Esophagus (tissue), 2 donors: ENCODE measurements around the gene PRDM15. TPM values are rescaled to one million over a fixed set of nuclear protein-coding genes. Genes with fewer than 3 reads are reported as not detected.
A peak's percentile ranks its signal among the peaks of the same experiment; 100 is the strongest.

Source experiments
- H3K27ac ChIP-seq, 2 donors: one replicate each; pipeline ENCODE4 v1.5.1; 2013; ENCODE audit warnings: low read depth in 2 of 2, mild to moderate bottlenecking in 2 of 2, inconsistent platforms in 1 of 2, low read length in 1 of 2, moderate library complexity in 1 of 2
- H3K27me3 ChIP-seq, 2 donors: one replicate each; pipeline ENCODE4 v1.6.1; 2013; ENCODE audit warnings: low read length in 2 of 2, control low read depth in 1 of 2, mild to moderate bottlenecking in 1 of 2; ENCODE audit not compliant: insufficient read depth in 2 of 2, control insufficient read depth in 1 of 2
- H3K36me3 ChIP-seq, 2 donors: one replicate each; pipeline ENCODE4 v1.6.1; 2013; ENCODE audit warnings: low read length in 1 of 2; ENCODE audit not compliant: control insufficient read depth in 2 of 2, insufficient read depth in 2 of 2
- H3K4me1 ChIP-seq, 2 donors: one replicate each; pipeline ENCODE4 v1.6.1; 2013; ENCODE audit warnings: low read length in 1 of 2; ENCODE audit not compliant: control insufficient read depth in 2 of 2, insufficient read depth in 2 of 2
- H3K4me3 ChIP-seq, 2 donors: one replicate each; pipeline ENCODE4 v1.5.1; 2013; ENCODE audit warnings: low read length in 2 of 2, mild to moderate bottlenecking in 2 of 2, low read depth in 1 of 2, moderate library complexity in 1 of 2
- H3K9me3 ChIP-seq, 2 donors: one replicate each; pipeline ENCODE4 v1.6.1; 2013; ENCODE audit warnings: mild to moderate bottlenecking in 2 of 2, low read depth in 1 of 2, low read length in 1 of 2, moderate library complexity in 1 of 2; ENCODE audit not compliant: control insufficient read depth in 2 of 2, insufficient read depth in 1 of 2
- WGBS, 2 donors: extraction: QIAGEN DNeasy Blood & Tissue Kit; methylation state at CpG; one replicate each; pipeline ENCODE4 v1.1.7; 2013; 5-methylcytosine and 5-hydroxymethylcytosine counted together
- polyA plus RNA-seq, 2 donors: library from polyadenylated mRNA; stranded (reverse); fragments of 200-250 nt; gene quantifications; one replicate each; pipeline ENCODE4 v1.2.3, GENCODE V29; 2013
- donor health status: healthy with polysubstance abuse.
- donor health status: Bipolar disorder and iron deficiency.

The PRDM15 gene
- polyA plus RNA-seq, 2 donors, result 2.2 to 4.4 TPM

DNA sequence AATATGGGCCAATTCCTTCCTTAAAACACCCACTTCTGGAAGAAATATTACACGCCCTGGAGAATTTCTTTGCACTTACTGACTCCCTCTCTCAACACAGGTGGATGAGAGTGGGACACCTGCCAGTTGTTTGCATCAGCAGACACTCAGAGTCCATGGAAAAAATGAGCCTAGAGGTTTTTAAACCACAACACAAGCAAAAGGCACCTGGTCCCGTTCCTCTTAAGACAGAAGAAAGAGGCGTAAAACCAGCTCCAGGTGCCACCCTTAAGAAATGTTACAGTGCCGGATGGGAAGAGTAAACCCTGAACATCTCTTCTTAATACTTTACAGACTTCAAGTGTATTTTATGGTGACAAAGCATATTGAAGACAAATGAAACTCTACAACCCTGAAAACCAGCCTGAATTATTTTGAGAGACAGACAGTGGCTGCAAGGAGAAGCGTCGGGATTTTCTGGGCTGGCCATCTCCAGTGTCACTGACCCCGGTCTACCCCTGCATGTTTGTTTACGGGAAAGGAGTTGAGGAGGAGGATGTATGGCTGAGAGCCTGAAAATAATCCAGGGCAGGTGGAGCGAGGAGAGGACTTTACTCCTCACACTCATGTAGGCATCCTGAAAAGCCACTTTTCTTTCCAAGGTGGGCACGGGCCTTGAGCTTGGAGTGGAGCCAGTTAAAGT, 104.5 kb downstream of the PRDM15 start:
- WGBS, 2 donors, result 42 to 48% methylated on average over 10 of the region's 10 CpGs
- Histone ChIP-seq H3K4me3 (no peak overlapping the region), H3K4me1 (peaks cover 0 to 15% of the 10 kb centered on the region in 2 donors), H3K9me3 (no peaks in the 10 kb centered on the region), H3K27me3 (no peaks in the 10 kb centered on the region), H3K36me3 (no peaks in the 10 kb centered on the region), H3K27ac (no peak overlapping the region)

DNA sequence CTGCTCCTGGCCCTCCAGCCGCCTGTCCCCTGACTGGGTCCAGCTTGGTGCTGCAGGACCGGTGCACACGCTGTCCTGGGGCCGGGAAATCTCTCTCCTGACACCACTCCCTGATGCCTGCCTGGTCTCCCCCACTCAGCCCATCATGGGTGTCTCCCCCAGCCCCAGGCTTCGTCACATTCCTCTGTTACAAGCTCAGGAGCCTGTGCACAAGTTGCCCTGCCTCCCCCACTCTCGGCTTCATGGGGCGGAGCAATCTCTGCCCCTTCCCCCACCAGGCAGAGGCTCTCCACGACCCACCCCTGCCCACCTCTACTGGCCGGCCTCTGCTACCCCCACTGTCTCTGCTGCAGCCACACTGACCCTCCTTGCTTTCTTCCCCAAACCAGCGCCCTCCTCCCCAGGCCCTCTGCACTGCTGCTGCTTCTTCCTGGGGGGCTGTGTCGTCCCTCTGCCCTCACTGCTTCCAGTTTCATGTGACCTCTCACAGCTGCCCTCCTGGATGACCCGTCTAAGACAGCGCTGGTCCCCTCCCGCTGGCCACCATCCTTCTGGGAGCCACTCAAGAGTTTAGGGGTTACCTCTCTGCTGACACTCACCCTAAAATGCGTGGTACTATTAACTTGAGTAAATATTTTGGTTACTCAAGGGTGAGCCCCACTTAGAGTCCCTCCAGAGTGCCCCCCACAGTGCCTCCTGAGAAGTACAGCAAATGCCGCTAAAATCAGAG, 106.6 kb downstream of the PRDM15 start:
- Histone ChIP-seq H3K27ac (no peak overlapping the region), H3K4me3 (no peak overlapping the region), H3K9me3 (no peaks in the 10 kb centered on the region), H3K4me1 (peaks cover 0 to 15% of the 10 kb centered on the region in 2 donors), H3K27me3 (peaks cover 0 to 2% of the 10 kb centered on the region in 2 donors), H3K36me3 (no peaks in the 10 kb centered on the region)
- 67 to 69% methylated on average over 14 to 16 of the region's 16 CpGs for WGBS, 2 donors

GRCh38 chr21:41771625-41771945, 107.6 kb downstream of the PRDM15 start:
- Histone ChIP-seq H3K9me3 (no peaks in the 10 kb centered on the region), H3K4me3 (no peak overlapping the region), H3K4me1 (peaks cover 0 to 9% of the 10 kb centered on the region in 2 donors), H3K27ac (no peak overlapping the region), H3K27me3 (peaks cover 0 to 2% of the 10 kb centered on the region in 2 donors), H3K36me3 (no peaks in the 10 kb centered on the region)
- 88 to 93% methylated on average over 7 of the region's 7 CpGs for WGBS, 2 donors

DNA sequence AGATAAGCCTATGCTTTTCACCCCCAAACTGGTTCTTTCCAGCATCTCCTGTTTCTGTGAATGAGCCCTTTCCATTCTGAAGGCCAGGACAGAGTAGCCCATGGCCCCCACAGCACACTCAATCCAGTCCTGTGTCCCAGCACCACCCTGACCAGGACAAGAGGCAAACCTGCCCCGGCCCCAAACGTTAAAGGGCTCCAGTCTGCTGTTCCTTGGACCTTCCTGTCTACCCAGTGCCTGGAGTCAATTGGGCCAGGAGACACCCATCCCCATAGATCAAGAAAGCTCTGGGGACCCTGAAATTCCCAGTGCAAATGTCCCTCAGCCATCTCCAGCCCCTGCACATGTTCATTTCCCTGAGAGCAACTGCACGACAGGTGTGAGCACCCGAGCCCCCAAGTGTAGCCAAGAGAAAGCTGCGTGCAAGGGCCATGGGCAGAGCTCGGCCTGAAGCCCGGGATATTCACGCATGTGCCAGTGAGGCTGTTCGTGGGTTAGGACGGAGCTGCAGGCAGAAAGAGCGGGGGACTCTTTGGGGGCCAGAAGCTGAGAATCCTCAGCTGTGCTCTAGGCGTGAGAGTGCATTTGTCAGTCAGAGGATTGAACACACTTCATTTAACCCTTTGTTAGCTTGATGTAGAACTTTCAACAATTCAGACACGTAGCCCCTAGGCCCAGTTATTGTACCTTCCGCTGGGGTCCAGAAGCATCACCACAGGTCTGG, 108.1 kb downstream of the PRDM15 start:
- Histone ChIP-seq H3K27ac (no peak overlapping the region), H3K27me3 (peaks cover 0 to 6% of the 10 kb centered on the region in 2 donors), H3K36me3 (no peaks in the 10 kb centered on the region), H3K4me1 (peaks cover 0 to 9% of the 10 kb centered on the region in 2 donors), H3K4me3 (no peak overlapping the region), H3K9me3 (no peaks in the 10 kb centered on the region)
- WGBS, 2 donors, result 76 to 81% methylated on average over 14 of the region's 14 CpGs

- H3K27ac ChIP-seq, result no peak overlapping the region
- H3K9me3 ChIP-seq, result no peaks in the 10 kb centered on the region
- peaks cover 0 to 3% of the 10 kb centered on the region in 2 donors for H3K4me1 ChIP-seq
- WGBS, 2 donors, result 82 to 87% methylated on average over 5 of the region's 5 CpGs
- no peak overlapping the region for H3K4me3 ChIP-seq
- no peaks in the 10 kb centered on the region for H3K36me3 ChIP-seq
- peaks cover 0 to 6% of the 10 kb centered on the region in 2 donors for H3K27me3 ChIP-seq
Measured at GRCh38 chr21:41769933-41770332, 109.2 kb downstream of the PRDM15 start.

DNA sequence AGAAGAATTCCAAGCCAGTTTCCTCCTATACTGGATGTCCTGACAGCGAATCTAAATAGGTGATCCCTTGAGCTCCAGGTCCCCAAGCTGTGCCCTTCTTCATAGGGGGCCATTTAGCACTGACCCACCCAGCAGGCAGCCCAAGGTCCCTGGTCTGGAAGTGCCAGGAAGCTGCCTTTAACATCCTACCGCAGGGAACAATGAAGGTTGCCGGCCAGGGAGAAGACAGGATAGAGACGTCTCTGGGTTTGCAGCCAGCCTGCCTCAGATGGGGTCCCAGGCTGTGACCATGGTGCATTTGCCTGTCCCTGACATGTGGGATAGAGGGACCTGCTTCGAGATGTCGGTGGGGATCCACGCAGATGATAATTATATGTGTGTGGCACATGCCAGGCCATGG, 109.6 kb downstream of the PRDM15 start:
- no peak overlapping the region for H3K4me3 ChIP-seq
- H3K27me3 ChIP-seq, result peaks cover 0 to 6% of the 10 kb centered on the region in 2 donors
- 72 to 80% methylated on average over 7 of the region's 7 CpGs for WGBS, 2 donors
- no peak overlapping the region for H3K27ac ChIP-seq
- no peaks in the 10 kb centered on the region for H3K36me3 ChIP-seq
- H3K4me1 ChIP-seq, result no peaks in the 10 kb centered on the region
- H3K9me3 ChIP-seq, result no peaks in the 10 kb centered on the region

DNA sequence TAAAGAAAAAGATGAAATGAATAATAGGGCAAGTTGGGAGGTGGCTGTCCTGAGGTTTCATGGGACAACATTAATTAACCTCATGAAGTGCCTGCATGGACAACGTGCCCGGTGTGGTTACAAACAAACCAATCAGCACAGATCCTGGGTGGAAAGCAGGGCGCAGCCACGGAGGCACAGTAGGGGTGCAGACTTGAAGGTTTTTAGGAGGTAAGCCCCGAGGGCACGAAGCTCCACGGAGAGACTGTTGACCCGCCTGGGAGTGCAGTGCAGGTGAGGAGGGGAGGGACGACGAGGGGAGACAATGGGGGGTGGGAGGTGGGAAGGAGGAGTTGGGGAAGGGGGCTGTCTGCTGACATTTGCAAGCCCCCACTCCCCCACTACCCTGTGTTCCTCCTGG, 110.0 kb downstream of the PRDM15 start:
- WGBS, 2 donors, result 19 to 32% methylated on average over 10 of the region's 10 CpGs
- Histone ChIP-seq H3K9me3 (no peaks in the 10 kb centered on the region), H3K27me3 (peaks cover 0 to 6% of the 10 kb centered on the region in 2 donors), H3K4me3 (peak overlapping the region in 1 of 2 donors; percentile 69), H3K36me3 (no peaks in the 10 kb centered on the region), H3K4me1 (peaks cover 0 to 2% of the 10 kb centered on the region in 2 donors), H3K27ac (no peak overlapping the region)

- H3K4me3 ChIP-seq, result peak overlapping the region; percentile 8 to 69
- WGBS, 2 donors, result 3% methylated on average over 17 of the region's 17 CpGs
- no peaks in the 10 kb centered on the region for H3K36me3 ChIP-seq
- H3K4me1 ChIP-seq, result peaks cover 0 to 3% of the 10 kb centered on the region in 2 donors
- no peaks in the 10 kb centered on the region for H3K9me3 ChIP-seq
- peaks cover 0 to 6% of the 10 kb centered on the region in 2 donors for H3K27me3 ChIP-seq
- H3K27ac ChIP-seq, result peak overlapping the region in 1 of 2 donors; percentile 40
Measured at GRCh38 chr21:41768437-41769042, 110.6 kb downstream of the PRDM15 start.
